Chondrocyte (in vitro differentiated cells): ENCODE results near the gene ATAD5. TPM values are rescaled to one million over a fixed set of nuclear protein-coding genes. Genes with fewer than 3 reads are reported as not detected.

Experiments used
- DNase-seq: peaks from one replicate; pipeline ENCODE4 v3.0.0; 2021; ENCODE audit warnings: mixed read lengths, low spot score
- H3K27ac Mint-ChIP-seq: one replicate; pipeline ENCODE4 v1.8.0; 2021; ENCODE audit warnings: mild to moderate bottlenecking, moderate library complexity, mixed read lengths; ENCODE audit not compliant: unreplicated experiment
- H3K27me3 Mint-ChIP-seq: 2 replicates; pipeline ENCODE4 v1.8.0; 2021; ENCODE audit warnings: low read depth, mixed read lengths
- H3K36me3 Mint-ChIP-seq: 2 replicates; pipeline ENCODE4 v1.8.0; 2021; ENCODE audit warnings: low read depth, mixed read lengths
- H3K4me1 Mint-ChIP-seq: 2 replicates; pipeline ENCODE4 v1.8.0; 2021; ENCODE audit warnings: low read depth, mild to moderate bottlenecking, mixed read lengths
- H3K4me3 Mint-ChIP-seq: one replicate; pipeline ENCODE4 v1.8.0; 2021; ENCODE audit warnings: mild to moderate bottlenecking, moderate library complexity, mixed read lengths; ENCODE audit not compliant: unreplicated experiment
- H3K9me3 Mint-ChIP-seq: 2 replicates; pipeline ENCODE4 v1.8.0; 2021; ENCODE audit warnings: low read depth, mixed read lengths
- CTCF ChIP-seq: fragments of 200-600 bp; sonication (generic); IDR thresholded peaks from 2 replicates; pipeline ENCODE4 v1.5.0; 2021; ENCODE audit warnings: antibody characterized with exemption, mild to moderate bottlenecking, moderate library complexity
- total RNA-seq: library from RNA; stranded (reverse); gene quantifications from 3 replicates; pipeline ENCODE4 v1.2.1, GENCODE V29; 2021

ATAD5 gene
- total RNA-seq, 1 donor from 2014 or later, result 1.4 TPM

- Mint-ChIP-seq H3K27ac (no peak overlapping the region), H3K36me3 (peaks cover 4% of the 10 kb centered on the region)
Observed at GRCh38 chr17:30858556-30859250, 26.9 kb downstream of the ATAD5 start.

GRCh38 chr17:30864636-30865035 lies 32.9 kb downstream of the ATAD5 start:
- no peaks in the 10 kb centered on the region for H3K4me1 Mint-ChIP-seq
- no peak for DNase-seq
- peaks cover 3% of the 10 kb centered on the region for H3K36me3 Mint-ChIP-seq
- no peak overlapping the region for H3K4me3 Mint-ChIP-seq
- H3K9me3 Mint-ChIP-seq, result no peaks in the 10 kb centered on the region
- TF ChIP-seq CTCF, result no peak
- H3K27ac Mint-ChIP-seq, result no peak overlapping the region
- H3K27me3 Mint-ChIP-seq, result no peaks in the 10 kb centered on the region

More at GRCh38 chr17:30858556-30859250, 26.9 kb downstream of the ATAD5 start:
- no peak for DNase-seq
- TF ChIP-seq CTCF, result no peak
- no peak overlapping the region for H3K4me3 Mint-ChIP-seq
- no peaks in the 10 kb centered on the region for H3K4me1 Mint-ChIP-seq
- H3K9me3 Mint-ChIP-seq, result no peaks in the 10 kb centered on the region
- H3K27me3 Mint-ChIP-seq, result no peaks in the 10 kb centered on the region

GRCh38 chr17:30869005-30869404 lies 37.2 kb downstream of the ATAD5 start:
- Mint-ChIP-seq H3K4me3 (no peak overlapping the region), H3K36me3 (peaks cover 3% of the 10 kb centered on the region), H3K4me1 (no peaks in the 10 kb centered on the region), H3K27ac (no peak overlapping the region), H3K9me3 (no peaks in the 10 kb centered on the region), H3K27me3 (no peaks in the 10 kb centered on the region)
- no peak for TF ChIP-seq CTCF
- DNase-seq, result no peak

GRCh38 chr17:30886187-30886586 lies 54.4 kb downstream of the ATAD5 start:
- Mint-ChIP-seq H3K4me3 (no peak overlapping the region), H3K36me3 (no peaks in the 10 kb centered on the region), H3K27me3 (no peaks in the 10 kb centered on the region), H3K9me3 (no peaks in the 10 kb centered on the region), H3K4me1 (no peaks in the 10 kb centered on the region), H3K27ac (no peak overlapping the region)
- TF ChIP-seq CTCF, result no peak
- DNase-seq, result no peak

GRCh38 chr17:30894236-30894635 lies 62.5 kb downstream of the ATAD5 start:
- Mint-ChIP-seq H3K27me3 (no peaks in the 10 kb centered on the region), H3K9me3 (no peaks in the 10 kb centered on the region), H3K4me1 (no peaks in the 10 kb centered on the region), H3K4me3 (no peak overlapping the region), H3K36me3 (peaks cover 2% of the 10 kb centered on the region), H3K27ac (no peak overlapping the region)
- DNase-seq, result no peak
- no peak for TF ChIP-seq CTCF
